CD4-positive, alpha-beta T cell treated with Interleukin-15 for 4 hours (primary cell): ENCODE results near the gene CABP4.

ENCODE experiments used
- DNase-seq: peaks from one replicate; pipeline ENCODE4 v3.0.0-alpha.2; 2020; ENCODE audit warnings: low spot score

CABP4 gene

DNA sequence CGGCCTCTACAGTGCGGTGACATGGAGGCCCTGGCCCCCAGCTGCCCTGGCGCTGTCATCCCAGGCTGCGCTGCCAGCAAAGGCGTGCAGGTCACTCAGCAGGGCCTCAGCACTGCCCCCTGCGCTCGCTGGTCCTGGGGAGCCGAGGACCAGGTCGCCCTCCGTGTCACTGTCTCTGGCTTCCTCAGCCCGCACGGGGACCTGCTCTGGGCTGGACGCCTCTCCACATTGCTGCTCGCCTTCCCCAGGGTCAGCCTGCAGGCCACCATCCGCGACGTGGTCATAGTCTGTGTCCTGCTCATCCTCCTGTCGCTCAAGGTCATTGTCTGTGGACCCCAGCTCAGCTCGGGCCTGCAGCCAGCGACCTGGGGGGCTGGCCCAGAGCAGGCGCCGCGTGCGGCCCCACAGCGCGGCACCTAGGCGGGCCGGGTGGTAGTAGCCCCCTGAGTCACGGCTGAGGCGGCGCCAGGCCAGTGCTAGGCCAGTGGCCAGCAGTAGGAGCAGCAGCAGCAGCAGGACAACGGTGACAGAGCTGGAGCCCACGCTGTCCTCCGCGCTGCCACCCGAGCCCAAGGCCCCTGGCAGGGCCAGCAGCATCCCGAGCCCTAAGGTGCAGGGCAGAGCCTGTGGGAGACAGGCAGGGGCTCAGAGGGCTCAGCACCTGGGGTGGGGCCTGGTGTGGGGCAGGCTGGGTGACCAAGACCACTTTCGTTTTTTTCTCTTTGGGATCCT lies 19.3 kb upstream of the CABP4 start:
- DNase-seq: no peak

DNA sequence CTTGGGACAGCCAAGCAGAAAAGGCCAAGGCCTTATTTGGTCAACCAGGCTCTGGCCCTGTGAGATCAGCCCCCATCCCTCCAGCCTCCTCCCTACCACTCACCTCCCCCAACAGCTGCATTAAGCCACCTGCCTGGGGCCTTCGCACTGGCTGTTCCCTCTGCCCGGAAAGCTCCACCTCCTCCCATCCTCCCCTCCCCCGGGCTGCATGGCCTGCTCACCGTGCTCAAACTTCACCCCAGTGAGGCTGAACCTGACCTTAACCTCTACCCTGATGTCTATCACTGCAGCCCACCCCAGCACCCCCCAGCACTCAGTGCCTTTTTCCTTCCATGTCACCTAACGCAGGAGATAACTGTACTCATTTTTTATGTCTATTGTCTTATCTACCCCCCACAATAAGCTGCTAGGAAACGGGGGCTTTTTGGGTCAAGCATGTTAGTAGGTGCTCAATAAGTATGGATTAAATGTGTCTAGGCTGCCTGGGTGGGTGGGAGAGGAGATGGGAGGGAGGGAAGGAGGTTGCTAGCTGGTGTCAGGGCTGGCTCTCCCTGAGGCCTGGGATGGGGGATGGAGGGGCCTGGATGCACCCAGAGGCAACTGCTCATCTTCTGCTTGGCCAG lies 18.6 kb upstream of the CABP4 start:
- peak; percentile 58 for DNase-seq

DNA sequence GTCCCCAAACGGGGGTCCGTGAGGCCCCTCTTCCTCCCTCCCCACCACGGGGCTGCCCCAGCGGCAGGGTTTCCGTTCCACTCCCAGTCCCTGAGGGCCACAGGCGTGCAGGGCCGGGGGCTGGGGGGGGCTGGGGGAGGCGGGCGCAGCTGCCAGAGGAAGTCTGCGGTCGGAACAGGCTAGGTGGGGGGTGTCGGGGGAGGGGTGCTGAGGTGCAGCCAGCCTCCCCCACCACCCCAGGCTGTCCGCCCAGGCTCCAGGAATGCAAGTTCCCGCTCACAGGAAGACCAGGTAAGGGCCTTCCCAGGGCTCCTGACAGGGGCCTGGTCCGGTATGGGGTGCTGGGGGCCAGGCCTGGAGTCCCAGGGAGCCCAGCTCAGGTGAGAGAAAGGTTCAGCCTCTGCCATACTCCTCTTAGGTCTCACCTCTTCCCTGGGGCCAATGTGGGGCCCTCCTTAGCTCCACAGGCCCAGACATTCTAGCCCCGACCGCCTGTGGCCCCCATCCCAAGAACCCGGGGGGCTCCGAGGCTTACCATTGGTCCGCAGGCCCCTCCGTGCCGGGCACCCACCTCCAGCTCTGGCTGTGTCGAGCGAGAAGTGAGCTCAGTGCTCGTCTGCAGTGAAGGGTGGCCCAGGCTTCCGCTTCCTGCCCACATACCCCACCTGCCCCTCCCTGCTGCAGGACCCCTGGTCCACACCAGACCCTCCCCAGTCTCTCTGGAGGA lies 17.9 kb upstream of the CABP4 start, which contains the start of gene PTPRCAP:
TSS of gene PTPRCAP (minus strand) at position 601 of the 727 bp plus-strand sequence. CDS start at position 538, 63 bp downstream.
- peak; percentile 65 for DNase-seq

DNA sequence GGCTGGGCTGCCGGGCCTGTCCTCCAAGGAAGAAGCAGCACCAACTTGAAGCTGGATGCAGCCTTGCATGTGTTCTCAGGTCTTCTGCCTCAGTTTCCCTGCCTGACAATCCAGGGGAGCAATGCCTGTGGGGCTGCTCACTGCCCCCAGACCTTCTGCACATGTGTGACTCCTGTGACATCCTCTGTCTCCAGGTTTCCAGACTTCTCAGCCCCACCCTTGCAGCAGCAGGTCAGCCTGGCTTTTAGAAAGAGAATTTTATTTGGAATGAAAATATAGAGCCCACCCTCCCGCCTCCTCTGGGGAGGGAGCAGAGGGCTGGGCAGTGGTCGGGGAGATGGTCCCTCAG lies 17.4 kb upstream of the CABP4 start:
- no peak for DNase-seq

DNA sequence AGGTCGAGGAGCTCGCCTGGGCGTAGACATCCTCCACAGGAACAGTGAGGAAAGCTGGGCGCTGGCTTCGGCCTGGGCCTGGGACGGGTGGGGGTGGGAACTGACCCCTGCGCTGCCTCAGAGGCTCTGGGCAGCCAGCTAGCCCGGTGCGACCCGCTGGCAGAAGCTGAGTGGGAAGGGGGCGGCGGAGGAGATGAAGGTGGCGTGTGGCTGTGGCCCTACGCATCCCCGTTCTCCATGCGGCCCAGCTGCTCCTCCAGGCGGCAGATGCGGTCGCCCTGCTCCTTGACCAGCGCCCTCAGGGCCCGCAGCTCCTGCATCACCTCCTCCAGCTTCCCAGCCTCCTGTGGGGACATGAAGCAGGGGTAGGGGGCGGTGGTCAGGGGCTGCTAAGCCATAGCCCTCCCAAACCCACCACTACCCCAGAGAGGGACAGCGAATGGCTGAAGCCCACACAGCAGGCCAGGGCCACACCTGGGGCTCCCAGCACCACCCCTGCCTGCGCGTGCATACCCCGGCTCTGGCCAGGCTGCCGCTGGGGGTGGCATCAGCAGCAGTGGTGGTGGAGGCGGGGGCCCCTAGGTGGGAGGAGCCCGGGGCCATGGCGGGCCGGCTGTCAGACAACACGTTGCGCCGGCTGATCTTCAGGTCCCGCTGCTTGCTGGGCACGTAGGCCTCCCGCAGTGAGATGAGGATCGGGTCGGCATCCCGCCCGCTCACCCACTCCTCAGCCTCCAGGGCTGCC lies 16.8 kb upstream of the CABP4 start:
- DNase-seq: peak; percentile 71

DNA sequence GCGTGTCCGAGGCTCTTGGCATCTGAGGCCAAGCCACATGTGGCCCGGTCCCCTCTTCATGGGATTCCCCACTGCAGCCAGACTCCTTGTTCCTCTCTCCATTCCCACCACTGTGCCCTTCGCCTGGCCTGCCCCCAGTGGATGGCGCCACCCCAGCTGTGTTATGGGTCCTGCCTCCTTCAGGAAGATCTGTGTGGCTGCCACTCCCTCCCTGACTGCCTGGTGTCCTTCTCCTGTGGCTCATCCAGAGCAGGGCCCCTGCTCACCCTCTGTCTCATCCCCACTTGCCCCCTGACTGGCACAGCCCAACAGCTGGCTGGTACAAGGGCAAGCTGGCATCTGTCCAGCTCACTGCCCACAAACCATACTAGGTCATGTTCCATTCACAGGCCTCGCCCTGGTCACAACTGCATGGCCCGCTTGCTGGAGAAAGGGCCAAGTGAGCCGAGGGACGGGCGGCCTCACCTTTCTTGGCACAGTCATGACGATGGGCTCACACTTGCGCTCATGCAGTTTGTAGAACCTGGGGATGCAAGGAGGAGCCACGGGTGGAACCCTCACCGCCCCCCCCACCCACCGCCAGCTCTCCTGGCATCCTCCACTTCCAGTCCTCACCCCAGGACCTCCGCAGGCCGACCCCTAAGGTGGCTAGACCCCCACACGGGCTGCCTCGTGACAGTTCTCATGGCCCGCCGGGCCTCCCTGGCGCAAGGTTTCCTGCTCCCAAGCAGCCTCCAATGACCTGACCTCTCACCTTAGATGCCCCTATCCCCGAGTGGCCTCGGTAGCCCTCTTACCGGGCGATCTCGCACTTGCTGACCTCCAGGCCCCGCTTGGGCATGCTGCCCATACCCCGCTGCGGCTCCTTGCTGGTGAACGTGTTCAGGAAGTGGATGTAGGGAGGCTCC lies 15.6 kb upstream of the CABP4 start:
- DNase-seq: no peak

DNA sequence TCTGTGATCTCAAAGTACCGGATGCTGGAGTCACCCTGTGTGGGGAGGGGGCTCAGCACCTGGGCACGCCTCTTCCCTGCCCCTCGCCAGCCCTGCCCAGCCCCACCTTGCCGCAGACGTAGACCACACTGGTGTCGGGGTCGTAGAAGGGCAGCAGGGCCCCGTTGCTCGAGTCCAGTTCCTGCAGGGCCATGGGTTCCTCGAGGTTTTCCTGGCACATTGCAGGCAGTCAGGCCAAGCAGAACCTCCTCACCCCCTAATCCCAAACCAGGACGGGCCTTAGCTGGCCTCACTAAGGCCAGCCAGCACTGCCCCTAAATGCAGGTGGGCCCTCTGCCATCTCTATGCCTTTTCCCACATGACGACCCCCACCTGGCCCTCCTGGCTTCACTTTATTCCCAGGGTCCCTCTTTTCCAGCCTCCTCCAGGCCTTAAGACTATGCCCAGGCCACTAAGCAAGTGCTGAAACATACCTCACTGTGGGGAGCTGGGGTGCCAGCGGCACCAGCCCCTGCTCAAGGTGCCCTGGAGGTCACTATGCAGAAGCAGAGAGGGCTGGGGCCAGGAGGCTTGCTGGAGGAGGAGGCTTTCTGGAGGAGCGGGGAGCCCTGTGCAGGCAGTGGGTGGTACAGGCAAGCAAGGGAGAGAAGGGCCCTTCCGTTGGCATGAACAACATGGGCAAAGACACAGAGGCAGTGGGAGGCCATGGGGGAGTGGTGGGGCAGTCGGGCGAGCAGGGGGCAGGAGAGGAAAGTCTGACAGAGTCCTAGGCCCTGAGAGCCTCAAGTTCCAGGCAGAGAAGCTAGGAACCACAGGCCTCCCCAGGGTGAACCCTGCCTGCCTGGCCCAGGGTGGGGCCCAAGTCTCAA lies 14.7 kb upstream of the CABP4 start:
- no peak for DNase-seq

DNA sequence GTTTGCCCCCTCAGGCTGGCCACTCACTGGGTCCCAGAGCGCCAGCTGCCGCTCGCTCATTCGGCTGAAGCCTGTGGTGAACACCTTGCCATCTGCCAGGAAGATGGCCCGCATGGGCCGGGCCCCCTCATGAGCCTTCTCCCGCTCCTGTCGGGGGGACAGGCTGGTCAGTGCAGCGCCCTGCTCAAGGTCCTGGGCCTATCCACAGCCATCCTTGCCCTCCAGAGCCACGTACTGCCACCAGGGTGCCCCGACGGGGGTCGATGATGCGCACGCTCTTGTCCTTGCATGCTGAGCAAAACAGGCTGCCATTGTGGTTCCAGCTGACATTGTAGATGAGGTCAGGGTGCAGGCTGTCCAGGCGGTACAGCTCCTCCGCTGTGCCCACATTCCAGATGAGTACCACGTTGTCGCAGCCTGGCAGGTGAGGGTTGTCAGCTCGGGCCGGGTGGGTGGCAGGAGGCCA lies 14.0 kb upstream of the CABP4 start:
- no peak for DNase-seq

DNA sequence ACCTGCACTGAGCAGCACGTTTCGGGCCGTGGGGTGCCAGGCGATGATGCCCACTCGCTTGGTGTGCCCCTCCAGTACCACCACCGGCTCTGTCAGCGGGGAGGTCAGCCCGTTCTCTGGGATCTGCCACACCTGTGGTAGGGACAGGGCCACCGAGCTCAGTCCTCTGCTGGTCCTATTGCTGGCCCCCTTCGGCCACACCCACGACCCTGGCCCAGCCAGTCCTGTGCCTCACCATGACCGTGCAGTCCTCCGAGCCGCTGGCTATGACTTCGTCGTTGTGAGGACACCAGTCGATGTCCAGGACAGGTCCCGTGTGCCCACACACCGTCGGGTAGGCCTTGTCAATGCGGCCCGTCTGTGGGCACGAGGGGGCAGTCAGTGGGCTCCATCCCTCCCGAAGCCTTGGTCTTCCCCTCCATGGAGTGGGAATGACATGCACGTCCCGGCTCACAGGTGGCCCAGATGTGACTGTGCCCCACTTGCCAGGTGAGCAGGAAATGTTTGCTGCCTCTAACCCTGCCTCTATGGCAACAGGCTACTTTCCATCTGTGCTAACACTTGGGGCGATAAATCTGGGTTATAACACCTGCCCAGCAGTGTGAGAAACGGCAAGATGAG lies 13.3 kb upstream of the CABP4 start:
- DNase-seq: no peak

DNA sequence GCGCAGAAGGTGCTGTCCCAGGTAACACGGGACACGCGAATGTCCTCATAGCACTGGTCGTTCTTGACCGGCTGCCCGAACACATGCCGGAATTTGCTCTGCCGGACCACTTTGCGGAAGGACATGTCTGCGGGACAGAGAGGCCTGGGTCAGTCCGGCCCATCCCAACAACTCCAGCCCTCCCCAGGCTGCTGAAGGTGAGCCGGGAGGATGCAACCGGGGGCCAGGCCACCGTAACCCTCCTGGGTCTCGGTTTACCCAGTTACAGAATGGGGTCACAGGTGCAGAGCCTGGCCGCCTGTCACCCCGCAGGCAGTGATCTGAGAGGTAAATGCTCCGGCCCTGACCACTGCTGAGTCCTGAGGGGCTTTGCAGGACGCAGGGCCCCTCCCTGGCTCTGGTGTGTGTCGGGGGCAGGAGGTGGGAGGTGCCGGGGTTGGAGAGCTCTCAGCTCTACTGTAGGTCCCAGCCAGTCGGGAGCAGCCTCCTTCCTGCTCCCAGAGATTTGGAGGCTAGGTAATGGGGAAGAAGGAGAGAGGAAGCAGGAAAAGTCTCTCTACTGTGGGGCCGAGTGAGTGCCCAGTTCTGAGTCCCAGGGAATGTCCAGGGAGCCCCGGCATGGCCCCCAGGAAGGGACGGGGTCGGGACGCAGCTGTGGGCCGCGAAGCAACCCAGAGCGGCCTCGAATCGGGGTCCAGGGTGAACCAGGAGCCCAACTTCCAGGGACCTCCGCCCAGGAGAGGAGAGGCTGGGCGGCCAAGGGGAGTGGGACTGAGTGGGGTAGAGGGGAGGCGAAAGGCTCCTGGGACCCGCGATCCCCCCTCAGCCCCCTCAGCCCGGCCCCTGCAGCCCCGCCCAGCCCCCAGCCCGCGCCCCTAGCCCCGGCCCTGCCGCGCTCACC lies 12.4 kb upstream of the CABP4 start:
- no peak for DNase-seq

DNA sequence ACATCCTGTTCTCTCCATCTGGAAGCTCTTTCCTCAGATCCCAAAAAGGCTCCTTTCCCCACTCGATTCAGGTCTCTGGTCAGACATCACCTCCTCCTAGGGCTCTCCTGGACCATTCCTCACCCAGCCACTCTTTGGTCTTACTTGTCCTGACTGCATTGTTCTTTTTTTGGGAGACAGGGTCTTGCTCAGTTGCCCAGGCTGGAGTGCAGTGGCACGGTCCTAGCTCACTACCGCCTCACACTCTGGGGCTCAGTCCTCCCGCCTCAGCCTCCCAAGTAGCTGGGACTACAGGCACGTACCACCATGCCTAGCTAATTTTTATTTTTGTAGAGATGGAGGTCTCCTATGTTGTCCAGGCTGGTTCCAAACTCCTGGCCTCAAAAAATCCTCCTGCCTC lies 9.6 kb upstream of the CABP4 start:
- DNase-seq: no peak

DNA sequence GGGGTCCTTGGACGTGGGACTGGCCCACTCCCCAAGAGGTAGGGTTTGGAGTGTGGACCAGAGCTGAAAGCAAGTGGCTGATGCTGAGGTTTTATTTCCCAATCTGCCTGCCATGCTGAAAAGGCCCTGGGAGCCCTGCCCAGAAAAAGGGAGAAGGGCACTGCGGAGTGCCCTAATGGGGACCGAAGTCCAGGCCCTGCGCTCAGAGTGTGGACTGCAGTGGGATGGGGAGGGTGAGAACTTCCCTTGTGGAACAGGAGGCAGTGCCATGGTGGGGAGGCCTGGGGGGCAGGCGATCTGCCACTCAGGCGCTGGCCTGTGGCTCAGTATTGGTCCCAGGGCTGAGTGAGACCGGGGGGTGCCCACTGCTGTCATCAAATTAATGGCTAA lies 6.9 kb upstream of the CABP4 start:
- no peak for DNase-seq

DNA sequence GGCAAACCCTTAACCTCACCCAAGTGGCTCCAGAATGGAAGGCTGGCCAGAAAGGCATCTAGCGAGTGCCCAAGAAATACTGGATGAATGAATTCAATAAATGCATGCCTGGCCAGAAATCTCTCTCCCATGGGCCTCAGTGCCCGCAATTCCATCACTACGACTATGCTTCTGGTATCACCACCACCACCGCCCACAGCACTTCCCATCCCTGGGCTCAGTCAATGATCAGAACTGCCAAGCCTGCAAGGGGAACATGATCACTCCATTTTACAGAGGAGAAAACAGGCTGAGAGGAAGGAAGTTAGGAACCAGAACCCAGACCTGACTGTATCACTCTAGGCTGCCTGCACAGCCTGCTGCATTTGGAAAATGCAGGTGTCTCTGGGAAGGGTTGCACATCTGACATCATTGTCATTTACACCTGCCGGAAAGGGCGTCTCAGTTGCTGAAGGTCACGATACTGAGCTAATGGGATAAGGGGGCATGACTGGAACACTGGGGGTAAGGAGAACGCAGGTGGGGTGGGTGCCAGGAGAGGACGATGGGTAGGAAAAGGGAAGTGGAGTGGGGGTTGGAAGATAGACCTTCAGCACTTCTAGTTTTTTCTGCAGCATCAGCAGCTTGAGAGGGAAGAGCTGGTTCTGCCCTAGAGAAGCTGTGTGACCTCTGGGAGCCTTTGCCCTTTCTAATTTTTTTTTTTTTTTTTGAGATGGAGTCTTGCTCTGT lies 5.9 kb upstream of the CABP4 start:
- no peak for DNase-seq

DNA sequence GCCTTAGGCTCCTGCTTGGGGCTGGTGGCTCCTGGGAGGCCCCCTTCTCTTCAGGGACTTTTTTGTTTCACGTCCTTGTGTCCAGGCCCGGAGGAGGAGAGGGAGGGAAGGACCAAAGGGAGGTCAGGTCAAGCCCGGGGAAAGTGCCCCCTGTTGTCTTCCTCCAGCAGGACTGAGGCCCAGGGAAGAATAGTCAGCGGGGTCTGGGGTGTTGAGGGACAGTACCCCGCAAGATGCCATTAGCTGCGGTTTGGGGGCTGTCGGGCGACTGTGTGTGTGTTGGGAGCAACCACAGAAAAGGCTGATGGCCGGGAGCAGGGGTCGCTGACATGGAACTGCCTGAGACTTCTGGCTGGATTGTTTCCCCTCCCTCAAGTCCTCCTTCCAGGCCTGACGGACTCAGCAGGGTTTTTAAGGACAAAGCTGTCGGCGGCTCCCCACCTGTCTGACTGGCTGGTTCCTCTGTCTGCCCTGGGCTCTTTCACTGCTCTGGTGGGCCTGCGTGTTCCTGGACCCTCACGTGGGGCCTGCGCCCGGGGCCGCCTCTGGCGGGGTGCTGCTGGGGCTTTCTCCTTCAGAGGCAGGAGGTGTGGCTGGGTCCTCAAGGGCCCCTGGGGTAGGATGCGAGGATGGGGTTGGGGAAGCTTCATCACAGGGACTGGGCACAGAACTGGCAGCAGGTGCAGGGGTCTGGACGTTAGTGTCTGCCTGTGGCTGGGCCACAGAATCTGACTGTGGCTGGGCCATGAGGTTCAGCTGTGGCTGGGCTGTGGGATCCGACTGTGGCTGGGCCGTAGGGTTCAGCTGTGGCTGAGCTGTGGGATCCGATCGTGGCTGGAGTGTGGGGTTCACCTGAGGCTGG lies 4.1 kb upstream of the CABP4 start:
- no peak for DNase-seq

DNA sequence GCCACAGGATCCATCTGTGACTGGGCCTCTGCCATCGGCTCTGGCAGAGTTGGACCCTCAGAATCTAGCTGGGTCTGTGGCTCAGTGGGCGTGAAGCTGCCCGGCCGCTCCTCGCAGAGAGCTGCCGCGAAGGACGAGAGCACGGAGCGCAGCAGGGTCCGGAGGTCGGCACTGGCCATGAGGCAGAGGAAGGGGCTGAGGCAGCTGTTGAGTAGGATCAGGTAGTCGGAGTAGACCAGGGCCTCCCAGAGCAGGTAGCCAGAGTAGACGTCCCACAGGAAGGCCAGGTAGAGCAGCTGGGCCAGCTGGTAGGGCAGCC lies 3.5 kb upstream of the CABP4 start:
- no peak for DNase-seq

DNA sequence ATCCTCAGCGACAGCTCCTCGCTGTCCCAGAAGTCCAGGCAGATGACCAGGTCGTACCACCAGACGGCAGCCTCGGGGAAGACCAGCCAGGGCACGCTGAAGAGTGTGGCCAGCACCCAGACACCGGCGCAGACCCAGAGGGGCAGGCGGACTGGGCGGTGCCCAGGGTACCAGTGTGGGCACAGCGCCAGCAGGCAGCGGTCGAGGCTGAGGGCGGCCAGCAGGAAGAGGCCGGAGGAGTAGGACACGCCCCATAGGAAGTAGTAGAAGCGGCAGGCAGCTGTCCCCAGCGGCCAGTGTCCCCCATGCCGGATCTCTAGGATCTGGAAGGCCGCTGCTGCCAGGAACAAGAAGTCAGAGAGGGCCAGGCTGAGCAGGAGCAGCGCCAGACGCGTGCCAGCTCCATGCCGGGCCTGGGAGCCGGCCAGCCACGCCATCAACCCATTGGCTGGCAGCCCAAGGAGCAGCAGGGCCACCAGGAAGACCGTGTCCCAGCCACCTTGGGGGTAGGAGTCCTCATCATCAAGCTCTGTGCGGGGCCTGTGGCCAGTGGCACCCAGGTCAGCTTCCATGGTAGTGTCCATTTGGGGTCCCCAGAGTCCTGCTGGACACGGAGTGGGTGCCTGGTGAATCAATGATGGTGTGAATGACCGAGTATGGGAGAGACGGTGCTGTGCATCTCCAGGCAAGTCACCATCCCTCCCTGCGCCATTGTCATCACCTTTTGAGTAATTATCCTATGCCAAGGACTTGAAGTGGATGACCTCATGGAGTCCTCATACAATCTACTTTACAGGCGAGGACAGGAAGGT lies 2.8 kb upstream of the CABP4 start, which contains the start of gene GPR152:
TSS of gene GPR152 (minus strand) at position 589 of the 812 bp plus-strand sequence. CDS start at position 584, 5 bp downstream.
- no peak for DNase-seq
